NCI-H345 treated with DMSO at 0.1 percent for 48 hours (cell line): ENCODE data around the gene CSTB.

Experiments used
- DNase-seq: peaks from one replicate; lab custom pipeline; 2025; ENCODE audit not compliant: unreplicated experiment; lab: John Stamatoyannopoulos, UW

The CSTB gene

GRCh38 chr21:43752758-43753438 is 23.2 kb downstream of the CSTB start:
- no peak for DNase-seq

- no peak for DNase-seq
Measured at GRCh38 chr21:43751955-43752591, 24.0 kb downstream of the CSTB start.

GRCh38 chr21:43750339-43751033 is 25.6 kb downstream of the CSTB start:
- DNase-seq, result no peak

- DNase-seq, result no peak
Measured at GRCh38 chr21:43749651-43750262, 26.4 kb downstream of the CSTB start.

- DNase-seq, result no peak
Measured at GRCh38 chr21:43748622-43749021, 27.5 kb downstream of the CSTB start.

GRCh38 chr21:43745772-43746517 is 30.2 kb downstream of the CSTB start:
- no peak for DNase-seq

- DNase-seq, result no peak
Measured at GRCh38 chr21:43744725-43745124, 31.4 kb downstream of the CSTB start.

- no peak for DNase-seq
Measured at GRCh38 chr21:43743947-43744346, 32.2 kb downstream of the CSTB start.

- DNase-seq, result no peak
Measured at GRCh38 chr21:43741423-43742096, 34.5 kb downstream of the CSTB start.

GRCh38 chr21:43740497-43741156 is 35.5 kb downstream of the CSTB start:
- no peak for DNase-seq

- DNase-seq, result no peak
Measured at GRCh38 chr21:43739621-43740435, 36.3 kb downstream of the CSTB start.

- no peak for DNase-seq
Measured at GRCh38 chr21:43737158-43737950, 38.8 kb downstream of the CSTB start.

- DNase-seq, result no peak
Measured at GRCh38 chr21:43736224-43736883, 39.8 kb downstream of the CSTB start.

GRCh38 chr21:43735236-43736091 is 40.6 kb downstream of the CSTB start:
- DNase-seq, result no peak

GRCh38 chr21:43734928-43735229 is 41.2 kb downstream of the CSTB start:
- no peak for DNase-seq

GRCh38 chr21:43734131-43734927 is 41.8 kb downstream of the CSTB start:
- DNase-seq, result no peak
